Thyroid gland (tissue), 4 donors: ENCODE measurements around the gene TMEM161A.

Source experiments
- POLR2A ChIP-seq, 2 donors: fragments of 450-650 bp; IDR thresholded peaks; one replicate each; pipeline ENCODE4 v1.6.1; 2017; ENCODE audit warnings: antibody characterized with exemption in 2 of 2, mild to moderate bottlenecking in 2 of 2, moderate library complexity in 1 of 2
- TF ChIP-seq, protein P1 (sequence below), 6 experiments: fragments of 200-600 bp in 3 of 6; fragments of 450-650 bp in 3 of 6; sonication (generic) in 3 of 6; IDR thresholded peaks; one replicate each; pipeline ENCODE4 v1.5.1; 2016 to 2019; ENCODE audit warnings: antibody characterized with exemption in 6 of 6, mild to moderate bottlenecking in 2 of 6, inconsistent platforms in 1 of 6, moderate library complexity in 1 of 6

DNA sequence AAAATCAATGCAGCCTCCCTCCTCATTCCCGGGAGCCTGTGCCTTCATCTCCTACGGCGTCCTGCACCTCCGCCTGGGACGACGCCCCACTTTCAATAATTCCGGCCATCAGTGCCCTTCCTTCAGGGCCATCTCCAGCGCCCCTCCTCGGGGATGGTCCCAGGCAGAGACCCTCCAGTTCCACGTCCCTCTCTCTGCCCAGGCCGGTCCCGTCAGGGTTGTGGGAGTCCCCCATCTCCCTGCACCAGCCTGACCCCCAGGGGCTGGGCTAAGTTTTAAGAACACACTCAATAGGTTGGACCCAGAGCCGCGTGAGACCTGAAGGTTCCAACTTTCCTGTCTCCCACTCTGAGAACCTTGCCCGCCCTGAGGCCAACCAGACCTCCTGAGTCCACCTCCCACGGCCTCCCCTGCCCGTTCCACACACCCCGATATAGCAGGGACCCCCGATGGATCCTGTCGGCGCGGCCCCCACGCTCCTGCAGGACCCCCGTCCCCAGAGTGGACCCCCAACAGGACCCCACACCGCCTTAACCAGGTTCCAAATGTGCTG is 646 bp downstream of the TMEM161A start:
- TF ChIP-seq, protein P1, sequence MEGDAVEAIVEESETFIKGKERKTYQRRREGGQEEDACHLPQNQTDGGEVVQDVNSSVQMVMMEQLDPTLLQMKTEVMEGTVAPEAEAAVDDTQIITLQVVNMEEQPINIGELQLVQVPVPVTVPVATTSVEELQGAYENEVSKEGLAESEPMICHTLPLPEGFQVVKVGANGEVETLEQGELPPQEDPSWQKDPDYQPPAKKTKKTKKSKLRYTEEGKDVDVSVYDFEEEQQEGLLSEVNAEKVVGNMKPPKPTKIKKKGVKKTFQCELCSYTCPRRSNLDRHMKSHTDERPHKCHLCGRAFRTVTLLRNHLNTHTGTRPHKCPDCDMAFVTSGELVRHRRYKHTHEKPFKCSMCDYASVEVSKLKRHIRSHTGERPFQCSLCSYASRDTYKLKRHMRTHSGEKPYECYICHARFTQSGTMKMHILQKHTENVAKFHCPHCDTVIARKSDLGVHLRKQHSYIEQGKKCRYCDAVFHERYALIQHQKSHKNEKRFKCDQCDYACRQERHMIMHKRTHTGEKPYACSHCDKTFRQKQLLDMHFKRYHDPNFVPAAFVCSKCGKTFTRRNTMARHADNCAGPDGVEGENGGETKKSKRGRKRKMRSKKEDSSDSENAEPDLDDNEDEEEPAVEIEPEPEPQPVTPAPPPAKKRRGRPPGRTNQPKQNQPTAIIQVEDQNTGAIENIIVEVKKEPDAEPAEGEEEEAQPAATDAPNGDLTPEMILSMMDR (IDR thresholded peaks at IDR 0.05) = no peak
- TF ChIP-seq POLR2A (IDR thresholded peaks at IDR 0.05) = no peak
